GM15510 (cell line): ENCODE measurements around the gene NFATC2.

Experiments used
- POLR2A ChIP-seq: IDR thresholded peaks from 3 replicates; pipeline ENCODE4 v1.6.1; 2011; ENCODE audit warnings: borderline replicate concordance; ENCODE audit not compliant: insufficient read length; ENCODE audit errors: extremely low read depth

Gene NFATC2

GRCh38 chr20:51352791-51353190 lies 189.7 kb downstream of the NFATC2 start:
- no peak for TF ChIP-seq POLR2A

GRCh38 chr20:51350941-51351631 lies 191.4 kb downstream of the NFATC2 start:
- no peak for TF ChIP-seq POLR2A

- no peak for TF ChIP-seq POLR2A
These were observed 193.6 kb downstream of the NFATC2 start for GRCh38 chr20:51348876-51349275.

- no peak for TF ChIP-seq POLR2A
These were observed 194.7 kb downstream of the NFATC2 start for GRCh38 chr20:51347831-51348230.

- no peak for TF ChIP-seq POLR2A
These were observed 195.6 kb downstream of the NFATC2 start for GRCh38 chr20:51346686-51347485.

GRCh38 chr20:51345601-51346101 lies 196.9 kb downstream of the NFATC2 start:
- no peak for TF ChIP-seq POLR2A

- TF ChIP-seq POLR2A = no peak
These were observed 199.8 kb downstream of the NFATC2 start for GRCh38 chr20:51342510-51343236.

GRCh38 chr20:51341581-51341980 lies 200.9 kb downstream of the NFATC2 start:
- no peak for TF ChIP-seq POLR2A

GRCh38 chr20:51340451-51340840 lies 202.1 kb downstream of the NFATC2 start:
- no peak for TF ChIP-seq POLR2A

- TF ChIP-seq POLR2A = no peak
These were observed 202.6 kb downstream of the NFATC2 start for GRCh38 chr20:51339721-51340450.

GRCh38 chr20:51338692-51339440 lies 203.7 kb downstream of the NFATC2 start:
- no peak for TF ChIP-seq POLR2A

- no peak for TF ChIP-seq POLR2A
These were observed 205.3 kb downstream of the NFATC2 start for GRCh38 chr20:51337126-51337805.
